Stomach (tissue), 4 donors: Measurements from ENCODE around the gene RICTOR.

Experiments used
- EP300 ChIP-seq: sonication (generic); formaldehyde crosslinking; IDR thresholded peaks from one replicate; pipeline ENCODE4 v1.6.1; 2017; ENCODE audit warnings: antibody characterized with exemption
- POLR2A ChIP-seq, 4 donors: fragments of 450-650 bp; IDR thresholded peaks; one replicate each; pipeline ENCODE4 v1.6.1; 2016; ENCODE audit warnings: antibody characterized with exemption in 4 of 4, control low read depth in 2 of 4, mild to moderate bottlenecking in 1 of 4, moderate library complexity in 1 of 4
- POLR2AphosphoS5 ChIP-seq, 3 donors: sonication (generic); formaldehyde crosslinking; IDR thresholded peaks; one replicate each; pipeline ENCODE4 v1.6.1; 2016; ENCODE audit warnings: antibody characterized with exemption in 3 of 3
- TF ChIP-seq, protein P1 (sequence below), 7 experiments: fragments of 450-650 bp in 4 of 7; fragments of 200-600 bp in 3 of 7; sonication (generic) in 3 of 7; IDR thresholded peaks; one replicate each; pipeline ENCODE4 v1.5.1; 2016 to 2019; ENCODE audit warnings: antibody characterized with exemption in 7 of 7, control low read depth in 2 of 7, mild to moderate bottlenecking in 1 of 7

DNA sequence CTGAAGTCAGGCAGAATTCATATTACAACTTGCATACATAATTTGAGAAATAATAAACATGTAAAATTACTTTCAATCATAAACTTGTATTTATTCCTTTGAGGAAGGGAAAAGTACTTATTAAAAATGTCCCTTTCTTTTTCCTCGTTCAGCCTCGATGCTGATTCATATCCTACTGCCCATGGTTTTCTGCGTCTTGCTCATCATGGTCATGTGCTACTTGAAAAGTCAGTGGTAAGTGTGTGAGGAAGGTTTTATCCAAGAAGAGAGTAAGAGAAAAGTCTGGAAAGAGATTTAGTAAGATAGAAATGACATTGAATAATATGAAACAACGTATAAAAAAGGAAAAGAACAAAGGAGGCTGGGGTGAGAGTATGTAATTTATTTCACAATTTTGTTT is 142.5 kb downstream of the RICTOR start:
- TF ChIP-seq, protein P1, sequence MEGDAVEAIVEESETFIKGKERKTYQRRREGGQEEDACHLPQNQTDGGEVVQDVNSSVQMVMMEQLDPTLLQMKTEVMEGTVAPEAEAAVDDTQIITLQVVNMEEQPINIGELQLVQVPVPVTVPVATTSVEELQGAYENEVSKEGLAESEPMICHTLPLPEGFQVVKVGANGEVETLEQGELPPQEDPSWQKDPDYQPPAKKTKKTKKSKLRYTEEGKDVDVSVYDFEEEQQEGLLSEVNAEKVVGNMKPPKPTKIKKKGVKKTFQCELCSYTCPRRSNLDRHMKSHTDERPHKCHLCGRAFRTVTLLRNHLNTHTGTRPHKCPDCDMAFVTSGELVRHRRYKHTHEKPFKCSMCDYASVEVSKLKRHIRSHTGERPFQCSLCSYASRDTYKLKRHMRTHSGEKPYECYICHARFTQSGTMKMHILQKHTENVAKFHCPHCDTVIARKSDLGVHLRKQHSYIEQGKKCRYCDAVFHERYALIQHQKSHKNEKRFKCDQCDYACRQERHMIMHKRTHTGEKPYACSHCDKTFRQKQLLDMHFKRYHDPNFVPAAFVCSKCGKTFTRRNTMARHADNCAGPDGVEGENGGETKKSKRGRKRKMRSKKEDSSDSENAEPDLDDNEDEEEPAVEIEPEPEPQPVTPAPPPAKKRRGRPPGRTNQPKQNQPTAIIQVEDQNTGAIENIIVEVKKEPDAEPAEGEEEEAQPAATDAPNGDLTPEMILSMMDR (IDR thresholded peaks at IDR 0.05): no peak
- TF ChIP-seq POLR2AphosphoS5 (IDR thresholded peaks at IDR 0.05): no peak
- TF ChIP-seq POLR2A (IDR thresholded peaks at IDR 0.05): no peak
- no peak for TF ChIP-seq EP300
